AG10803 (cell line): ENCODE measurements around the gene STPG4.
A peak's percentile ranks its signal among the peaks of the same experiment; 100 is the strongest.

Experiments
- DNase-seq: peaks from one replicate; pipeline ENCODE4 v3.0.0; 2010; ENCODE audit warnings: low read depth
- H3K4me3 ChIP-seq: 2 replicates; pipeline ENCODE4 v1.5.1; 2011; ENCODE audit warnings: mild to moderate bottlenecking, low read length, control low read depth
- CTCF ChIP-seq: conservative IDR thresholded peaks from 2 replicates; pipeline ENCODE4 v1.5.1; 2011; ENCODE audit warnings: mild to moderate bottlenecking, low read length, control low read depth, inconsistent platforms

Gene STPG4

GRCh38 chr2:47155091-47155876, at the start of gene STPG4:
Gene STPG4 (minus strand): TSS chr2:47155308. CDS start chr2:47155251, 57 bp downstream.
- TF ChIP-seq CTCF = no peak
- no peak within 1 kb of the TSS for H3K4me3 ChIP-seq
- no peak for DNase-seq

- no peak overlapping the region for H3K4me3 ChIP-seq
- no peak for TF ChIP-seq CTCF
- DNase-seq = no peak
These were observed 49.6 kb upstream of the STPG4 start for GRCh38 chr2:47204691-47205090.

- DNase-seq = no peak
- TF ChIP-seq CTCF = no peak
- H3K4me3 ChIP-seq = no peak overlapping the region
These were observed 48.9 kb upstream of the STPG4 start for GRCh38 chr2:47203995-47204394.

GRCh38 chr2:47201224-47201623, 46.1 kb upstream of the STPG4 start:
- TF ChIP-seq CTCF = no peak
- H3K4me3 ChIP-seq = no peak overlapping the region
- peak; percentile 77 for DNase-seq

GRCh38 chr2:47198985-47199451, 43.9 kb upstream of the STPG4 start:
- H3K4me3 ChIP-seq = no peak overlapping the region
- TF ChIP-seq CTCF = no peak
- peak; percentile 100 for DNase-seq

- no peak overlapping the region for H3K4me3 ChIP-seq
- DNase-seq = no peak
- TF ChIP-seq CTCF = no peak
These were observed 41.4 kb upstream of the STPG4 start for GRCh38 chr2:47196499-47196898.

- no peak for DNase-seq
- no peak for TF ChIP-seq CTCF
These were observed 40.9 kb upstream of the STPG4 start for GRCh38 chr2:47196046-47196445.

More at GRCh38 chr2:47196046-47196445, 40.9 kb upstream of the STPG4 start:
- no peak overlapping the region for H3K4me3 ChIP-seq
